GM21390 (cell line): Measurements from ENCODE around the gene NECTIN4.
A peak's percentile ranks its signal among the peaks of the same experiment; 100 is the strongest.
"Not testable (repeated sequence)": the region's sequence is repeated elsewhere in the genome, so short reads cannot be mapped to it uniquely, and the experiment has no call there.

ENCODE experiments used
- ATAC-seq: cut with Tn5 transposase; IDR thresholded peaks from one replicate; pipeline ENCODE4 v1.9.1; 2021; ENCODE audit not compliant: unreplicated experiment

The NECTIN4 gene

GRCh38 chr1:161065681-161066080 lies 23.7 kb downstream of the NECTIN4 start:
- ATAC-seq, result not testable (repeated sequence)

GRCh38 chr1:161063936-161064335 lies 25.4 kb downstream of the NECTIN4 start:
- not testable (repeated sequence) for ATAC-seq

GRCh38 chr1:161061419-161061818 lies 27.9 kb downstream of the NECTIN4 start:
- ATAC-seq, result no peak

- ATAC-seq, result no peak
Observed at GRCh38 chr1:161059293-161059692, 30.1 kb downstream of the NECTIN4 start.

GRCh38 chr1:161054805-161055204 lies 34.6 kb downstream of the NECTIN4 start:
- ATAC-seq, result no peak

GRCh38 chr1:161054232-161054631 lies 35.1 kb downstream of the NECTIN4 start:
- ATAC-seq, result no peak

GRCh38 chr1:161052899-161053298 lies 36.5 kb downstream of the NECTIN4 start:
- no peak for ATAC-seq

- ATAC-seq, result no peak
Observed at GRCh38 chr1:161051219-161051618, 38.1 kb downstream of the NECTIN4 start.

GRCh38 chr1:161048949-161049722 lies 40.2 kb downstream of the NECTIN4 start:
- ATAC-seq, result no peak

- no peak for ATAC-seq
Observed at GRCh38 chr1:161047436-161048420, 41.6 kb downstream of the NECTIN4 start.

GRCh38 chr1:161046605-161047228 lies 42.6 kb downstream of the NECTIN4 start:
- peak; percentile 44 for ATAC-seq

- ATAC-seq, result peak; percentile 57
Observed at GRCh38 chr1:161045736-161046604, 43.4 kb downstream of the NECTIN4 start, which contains the start of gene USF1. USF1 (minus strand) TSS chr1:161045977; CDS start chr1:161043275, 2,702 bp downstream.

GRCh38 chr1:161044908-161045735 lies 44.2 kb downstream of the NECTIN4 start:
- ATAC-seq, result peak; percentile 41

GRCh38 chr1:161044535-161044907 lies 44.8 kb downstream of the NECTIN4 start:
- ATAC-seq, result no peak

GRCh38 chr1:161039546-161039945 lies 49.8 kb downstream of the NECTIN4 start:
- no peak for ATAC-seq

- no peak for ATAC-seq
Observed at GRCh38 chr1:161039154-161039545, 50.2 kb downstream of the NECTIN4 start.

GRCh38 chr1:161038523-161039153 lies 50.7 kb downstream of the NECTIN4 start, which contains the start of gene TSTD1:
TSTD1 (minus strand) TSS chr1:161038964; CDS start chr1:161038889, 75 bp downstream.
- ATAC-seq, result peak; percentile 83

GRCh38 chr1:161037661-161038522 lies 51.5 kb downstream of the NECTIN4 start:
- ATAC-seq, result no peak
